ENCODE measurements around the gene RAD18.

DNA sequence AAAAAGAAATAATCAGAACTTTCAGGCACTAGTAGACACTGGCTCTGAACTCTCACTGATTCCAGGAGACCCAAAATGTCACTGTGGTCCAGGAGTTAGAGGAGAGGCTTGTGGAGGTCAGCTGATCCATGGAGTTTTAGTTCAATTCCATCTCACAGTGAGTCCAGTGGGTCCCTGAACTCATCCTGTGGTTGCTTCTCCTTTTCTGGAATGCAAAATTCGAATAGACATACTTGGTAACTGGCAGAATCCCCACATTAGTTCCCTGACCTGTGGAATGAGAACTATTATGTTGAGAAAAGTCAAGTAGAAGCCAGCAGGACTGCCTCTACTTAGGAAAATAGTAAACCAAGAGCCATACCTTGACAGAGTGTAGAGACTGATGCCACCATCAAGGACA is 106.6 kb downstream of the RAD18 start:
- TF ChIP-seq, protein P1, sequence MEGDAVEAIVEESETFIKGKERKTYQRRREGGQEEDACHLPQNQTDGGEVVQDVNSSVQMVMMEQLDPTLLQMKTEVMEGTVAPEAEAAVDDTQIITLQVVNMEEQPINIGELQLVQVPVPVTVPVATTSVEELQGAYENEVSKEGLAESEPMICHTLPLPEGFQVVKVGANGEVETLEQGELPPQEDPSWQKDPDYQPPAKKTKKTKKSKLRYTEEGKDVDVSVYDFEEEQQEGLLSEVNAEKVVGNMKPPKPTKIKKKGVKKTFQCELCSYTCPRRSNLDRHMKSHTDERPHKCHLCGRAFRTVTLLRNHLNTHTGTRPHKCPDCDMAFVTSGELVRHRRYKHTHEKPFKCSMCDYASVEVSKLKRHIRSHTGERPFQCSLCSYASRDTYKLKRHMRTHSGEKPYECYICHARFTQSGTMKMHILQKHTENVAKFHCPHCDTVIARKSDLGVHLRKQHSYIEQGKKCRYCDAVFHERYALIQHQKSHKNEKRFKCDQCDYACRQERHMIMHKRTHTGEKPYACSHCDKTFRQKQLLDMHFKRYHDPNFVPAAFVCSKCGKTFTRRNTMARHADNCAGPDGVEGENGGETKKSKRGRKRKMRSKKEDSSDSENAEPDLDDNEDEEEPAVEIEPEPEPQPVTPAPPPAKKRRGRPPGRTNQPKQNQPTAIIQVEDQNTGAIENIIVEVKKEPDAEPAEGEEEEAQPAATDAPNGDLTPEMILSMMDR (IDR thresholded peaks at IDR 0.05), result no peak
- no peak for TF ChIP-seq POLR2A (IDR thresholded peaks at IDR 0.05)
